ENCODE data around the gene ABLIM3.

DNA sequence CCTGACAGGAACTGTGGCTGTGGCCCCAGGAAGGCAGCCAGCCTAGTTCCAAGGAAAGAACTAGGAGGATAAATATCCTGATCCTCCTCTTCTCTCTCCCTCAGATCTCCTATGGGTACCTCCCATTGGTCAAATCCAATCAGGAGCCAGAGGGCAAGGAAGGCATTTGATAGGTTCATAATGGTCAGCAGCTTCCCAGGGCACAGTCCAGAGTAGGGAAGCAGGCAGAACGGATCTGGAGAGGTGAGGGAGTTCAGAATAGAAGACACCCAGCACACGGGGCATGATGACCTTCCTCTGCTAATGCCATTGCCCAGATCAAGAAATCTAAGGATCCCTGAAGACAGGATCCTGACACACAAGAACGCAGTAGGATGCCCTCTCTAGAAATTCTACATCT is 8.6 kb downstream of the ABLIM3 start:
- TF ChIP-seq RAD21 (IDR thresholded peaks at IDR 0.05; ENCODE audit: low read depth) (no peak), POLR2AphosphoS5 (IDR thresholded peaks at IDR 0.05; ENCODE audit: low read depth, low read length) (no peak), YY1 (IDR thresholded peaks at IDR 0.05; ENCODE audit: extremely low read depth, insufficient replicate concordance, low read depth, low read length) (no peak), EZH2phosphoT487 (IDR thresholded peaks at IDR 0.05; ENCODE audit: borderline replicate concordance) (no peak), CEBPB (IDR thresholded peaks at IDR 0.05; ENCODE audit: low read depth) (no peak), JUND (IDR thresholded peaks at IDR 0.05) (no peak), EZH2 (IDR thresholded peaks at IDR 0.05) (no peak), ZNF274 (IDR thresholded peaks at IDR 0.05; ENCODE audit: low read depth, low read length) (no peak), POLR2A (IDR thresholded peaks at IDR 0.05; ENCODE audit: borderline replicate concordance, extremely low read depth, insufficient read depth, insufficient read length) (no peak), ZBTB33 (IDR thresholded peaks at IDR 0.05; ENCODE audit: extremely low read depth, insufficient replicate concordance, low read length) (no peak), EGR1 (IDR thresholded peaks at IDR 0.05; ENCODE audit: low read depth) (no peak), SP1 (IDR thresholded peaks at IDR 0.05; ENCODE audit: low read depth) (no peak)
- TF ChIP-seq, protein P1, sequence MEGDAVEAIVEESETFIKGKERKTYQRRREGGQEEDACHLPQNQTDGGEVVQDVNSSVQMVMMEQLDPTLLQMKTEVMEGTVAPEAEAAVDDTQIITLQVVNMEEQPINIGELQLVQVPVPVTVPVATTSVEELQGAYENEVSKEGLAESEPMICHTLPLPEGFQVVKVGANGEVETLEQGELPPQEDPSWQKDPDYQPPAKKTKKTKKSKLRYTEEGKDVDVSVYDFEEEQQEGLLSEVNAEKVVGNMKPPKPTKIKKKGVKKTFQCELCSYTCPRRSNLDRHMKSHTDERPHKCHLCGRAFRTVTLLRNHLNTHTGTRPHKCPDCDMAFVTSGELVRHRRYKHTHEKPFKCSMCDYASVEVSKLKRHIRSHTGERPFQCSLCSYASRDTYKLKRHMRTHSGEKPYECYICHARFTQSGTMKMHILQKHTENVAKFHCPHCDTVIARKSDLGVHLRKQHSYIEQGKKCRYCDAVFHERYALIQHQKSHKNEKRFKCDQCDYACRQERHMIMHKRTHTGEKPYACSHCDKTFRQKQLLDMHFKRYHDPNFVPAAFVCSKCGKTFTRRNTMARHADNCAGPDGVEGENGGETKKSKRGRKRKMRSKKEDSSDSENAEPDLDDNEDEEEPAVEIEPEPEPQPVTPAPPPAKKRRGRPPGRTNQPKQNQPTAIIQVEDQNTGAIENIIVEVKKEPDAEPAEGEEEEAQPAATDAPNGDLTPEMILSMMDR (IDR thresholded peaks at IDR 0.05 in 2 of 3, conservative IDR thresholded peaks at IDR 0.05 in 1 of 3; ENCODE audit: borderline replicate concordance in 1 of 3, insufficient read depth in 1 of 3, low read depth in 2 of 3, low read length in 2 of 3) = no peak
- TF ChIP-seq, protein P2, sequence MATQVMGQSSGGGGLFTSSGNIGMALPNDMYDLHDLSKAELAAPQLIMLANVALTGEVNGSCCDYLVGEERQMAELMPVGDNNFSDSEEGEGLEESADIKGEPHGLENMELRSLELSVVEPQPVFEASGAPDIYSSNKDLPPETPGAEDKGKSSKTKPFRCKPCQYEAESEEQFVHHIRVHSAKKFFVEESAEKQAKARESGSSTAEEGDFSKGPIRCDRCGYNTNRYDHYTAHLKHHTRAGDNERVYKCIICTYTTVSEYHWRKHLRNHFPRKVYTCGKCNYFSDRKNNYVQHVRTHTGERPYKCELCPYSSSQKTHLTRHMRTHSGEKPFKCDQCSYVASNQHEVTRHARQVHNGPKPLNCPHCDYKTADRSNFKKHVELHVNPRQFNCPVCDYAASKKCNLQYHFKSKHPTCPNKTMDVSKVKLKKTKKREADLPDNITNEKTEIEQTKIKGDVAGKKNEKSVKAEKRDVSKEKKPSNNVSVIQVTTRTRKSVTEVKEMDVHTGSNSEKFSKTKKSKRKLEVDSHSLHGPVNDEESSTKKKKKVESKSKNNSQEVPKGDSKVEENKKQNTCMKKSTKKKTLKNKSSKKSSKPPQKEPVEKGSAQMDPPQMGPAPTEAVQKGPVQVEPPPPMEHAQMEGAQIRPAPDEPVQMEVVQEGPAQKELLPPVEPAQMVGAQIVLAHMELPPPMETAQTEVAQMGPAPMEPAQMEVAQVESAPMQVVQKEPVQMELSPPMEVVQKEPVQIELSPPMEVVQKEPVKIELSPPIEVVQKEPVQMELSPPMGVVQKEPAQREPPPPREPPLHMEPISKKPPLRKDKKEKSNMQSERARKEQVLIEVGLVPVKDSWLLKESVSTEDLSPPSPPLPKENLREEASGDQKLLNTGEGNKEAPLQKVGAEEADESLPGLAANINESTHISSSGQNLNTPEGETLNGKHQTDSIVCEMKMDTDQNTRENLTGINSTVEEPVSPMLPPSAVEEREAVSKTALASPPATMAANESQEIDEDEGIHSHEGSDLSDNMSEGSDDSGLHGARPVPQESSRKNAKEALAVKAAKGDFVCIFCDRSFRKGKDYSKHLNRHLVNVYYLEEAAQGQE (IDR thresholded peaks at IDR 0.05; ENCODE audit: low read depth) = no peak

Measured in HCT116 (cell line).